ENCODE data around the gene MTMR1. TPM values are rescaled to one million over a fixed set of nuclear protein-coding genes. Genes with fewer than 3 reads are reported as not detected.

Gene MTMR1
- total RNA-seq, result 27.1 and 28.7 TPM in 2 replicates

GRCh38 chrX:150692831-150693724 lies at the start of gene MTMR1:
Gene MTMR1, plus strand, starts transcription at chrX:150693396. Its CDS starts 135 bp downstream, at chrX:150693531.

Other genes starting within 250 kb of the MTMR1 start
- gene MTM1, start 124.8 kb upstream of the MTMR1 start, total RNA-seq, result 11.0 and 12.3 TPM in 2 replicates
- 12.6 and 23.7 TPM in 2 replicates for gene CD99L2, start 205.3 kb downstream of the MTMR1 start, total RNA-seq

All from placental epithelial cell (primary cell).